Activated CD4-positive, alpha-beta T cell treated with anti-CD3 and anti-CD28 coated beads, Interleukin-2, amount 10 ng/mL, durations not matched to agents 24 days and 14 days (primary cell): ENCODE data around the gene SCAPER. TPM values are rescaled to one million over a fixed set of nuclear protein-coding genes. Genes with fewer than 3 reads are reported as not detected.
"Not testable (repeated sequence)": the region's sequence is repeated elsewhere in the genome, so short reads cannot be mapped to it uniquely, and the experiment has no call there.

ENCODE experiments used
- DNase-seq: peaks from one replicate; pipeline ENCODE4 v3.0.0; 2022
- H3K27ac Mint-ChIP-seq: one replicate; pipeline ENCODE4 v1.8.0; 2022; ENCODE audit warnings: mild to moderate bottlenecking, mixed read lengths
- H3K27me3 Mint-ChIP-seq: one replicate; pipeline ENCODE4 v1.8.0; 2022; ENCODE audit warnings: mixed read lengths
- H3K36me3 Mint-ChIP-seq: one replicate; pipeline ENCODE4 v1.8.0; 2022; ENCODE audit warnings: low read depth, mild to moderate bottlenecking, mixed read lengths
- H3K4me1 Mint-ChIP-seq: one replicate; pipeline ENCODE4 v1.8.0; 2021; ENCODE audit warnings: mixed read lengths
- H3K4me3 Mint-ChIP-seq: one replicate; pipeline ENCODE4 v1.8.0; 2022; ENCODE audit warnings: mild to moderate bottlenecking, moderate library complexity, mixed read lengths
- H3K9me3 Mint-ChIP-seq: one replicate; pipeline ENCODE4 v1.8.0; 2021; ENCODE audit warnings: mixed read lengths
- intact Hi-C: fragments of 100-400 bp; cut with micrococcal nuclease; formaldehyde crosslinking; loops from one replicate; pipeline ENCODE4 v1.15.1; 2023
- total RNA-seq: library from RNA; stranded (reverse); gene quantifications from 2 replicates; pipeline ENCODE4 v1.2.3, GENCODE V29; 2022

SCAPER gene
- total RNA-seq, 1 donor from 2014 or later = 31.0 TPM

GRCh38 chr15:76696840-76697239 lies 208.3 kb downstream of the SCAPER start:
- Mint-ChIP-seq H3K9me3 (no peaks in the 10 kb centered on the region), H3K27ac (no peak overlapping the region), H3K36me3 (peaks cover 14% of the 10 kb centered on the region), H3K4me3 (no peak overlapping the region), H3K27me3 (no peaks in the 10 kb centered on the region), H3K4me1 (no peaks in the 10 kb centered on the region)
- intact Hi-C loops = no loop called here
- DNase-seq = no peak

- H3K4me3 Mint-ChIP-seq, H3K27ac Mint-ChIP-seq, H3K4me1 Mint-ChIP-seq, intact Hi-C loops, H3K27me3 Mint-ChIP-seq, H3K36me3 Mint-ChIP-seq, DNase-seq, H3K9me3 Mint-ChIP-seq: not testable (repeated sequence)
Observed at GRCh38 chr15:76692546-76692945, 212.6 kb downstream of the SCAPER start.

DNA sequence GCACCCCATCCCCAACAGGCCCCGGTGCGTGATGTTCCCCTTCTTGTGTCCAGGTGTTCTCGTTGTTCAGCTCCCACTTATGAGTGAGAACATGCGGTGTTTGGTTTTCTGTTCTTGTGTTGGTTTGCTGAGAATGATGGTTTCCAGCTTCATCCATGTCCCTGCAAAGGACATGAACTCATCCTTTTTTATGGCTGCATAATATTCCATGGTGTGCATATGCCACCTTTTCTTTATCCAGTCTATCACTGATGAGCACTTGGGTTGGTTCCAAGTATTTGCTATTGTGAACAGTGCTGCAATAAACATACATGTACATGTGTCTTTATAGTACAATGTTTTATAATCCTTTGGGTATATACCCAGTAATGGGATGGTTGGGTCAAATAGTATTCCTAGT lies 217.5 kb downstream of the SCAPER start:
- H3K4me1 Mint-ChIP-seq, H3K9me3 Mint-ChIP-seq, H3K4me3 Mint-ChIP-seq, H3K27me3 Mint-ChIP-seq, H3K36me3 Mint-ChIP-seq, intact Hi-C loops, DNase-seq, H3K27ac Mint-ChIP-seq: not testable (repeated sequence)

DNA sequence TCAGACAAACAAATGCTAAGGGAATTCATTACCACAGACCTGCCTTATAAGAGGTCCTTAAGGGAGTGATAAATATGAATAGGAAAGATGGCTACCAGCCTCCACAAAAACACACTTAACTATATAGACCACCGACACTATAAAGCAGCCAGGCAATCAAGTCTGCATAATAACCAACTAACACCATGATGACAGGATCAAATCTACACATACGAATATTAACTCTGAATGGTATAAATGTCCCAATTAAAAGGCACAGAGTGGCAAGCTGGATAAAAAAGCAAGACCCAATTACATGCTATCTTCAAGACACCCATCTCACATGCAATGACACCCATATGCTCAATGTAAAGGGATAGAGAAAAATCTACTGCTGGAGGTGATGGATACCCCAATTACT lies 221.1 kb downstream of the SCAPER start:
- H3K9me3 Mint-ChIP-seq = peaks cover 6% of the 10 kb centered on the region
- H3K4me1 Mint-ChIP-seq = no peaks in the 10 kb centered on the region
- DNase-seq = no peak
- H3K4me3 Mint-ChIP-seq = no peak overlapping the region
- no peak overlapping the region for H3K27ac Mint-ChIP-seq
- intact Hi-C loops = no loop called here
- peaks cover 8% of the 10 kb centered on the region for H3K36me3 Mint-ChIP-seq
- no peaks in the 10 kb centered on the region for H3K27me3 Mint-ChIP-seq

- no peak overlapping the region for H3K4me3 Mint-ChIP-seq
- H3K36me3 Mint-ChIP-seq = peaks cover 5% of the 10 kb centered on the region
- H3K9me3 Mint-ChIP-seq = peaks cover 6% of the 10 kb centered on the region
- H3K4me1 Mint-ChIP-seq = no peaks in the 10 kb centered on the region
- DNase-seq = no peak
- H3K27ac Mint-ChIP-seq = no peak overlapping the region
- intact Hi-C loops = no loop called here
- no peaks in the 10 kb centered on the region for H3K27me3 Mint-ChIP-seq
Observed at GRCh38 chr15:76682833-76683232, 222.3 kb downstream of the SCAPER start.

- Mint-ChIP-seq H3K27ac (no peak overlapping the region), H3K27me3 (no peaks in the 10 kb centered on the region), H3K9me3 (peaks cover 6% of the 10 kb centered on the region), H3K36me3 (peaks cover 4% of the 10 kb centered on the region), H3K4me1 (no peaks in the 10 kb centered on the region), H3K4me3 (no peak overlapping the region)
- no peak for DNase-seq
- intact Hi-C loops = no loop called here
Observed at GRCh38 chr15:76682259-76682658, 222.9 kb downstream of the SCAPER start.

DNA sequence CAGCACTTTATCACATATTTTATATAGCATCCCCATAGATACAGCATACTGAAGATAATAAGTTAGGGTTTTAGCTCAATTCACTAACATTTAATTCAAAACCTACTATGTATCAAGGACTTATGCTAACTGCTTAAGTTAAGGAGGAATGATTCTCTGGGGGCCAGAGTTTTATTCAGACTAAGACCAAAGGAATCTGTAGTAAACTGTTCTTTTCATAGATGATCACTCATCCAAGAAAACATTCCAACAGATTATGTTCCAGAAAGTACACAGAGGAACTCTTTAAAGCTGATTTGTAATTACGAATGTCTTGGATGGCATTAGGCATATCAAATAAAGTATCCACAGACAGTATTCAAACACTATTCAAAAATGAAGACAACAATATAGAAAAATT lies 226.4 kb downstream of the SCAPER start:
- no peak overlapping the region for H3K4me3 Mint-ChIP-seq
- H3K4me1 Mint-ChIP-seq = no peaks in the 10 kb centered on the region
- intact Hi-C loops = no loop called here
- no peak for DNase-seq
- H3K27ac Mint-ChIP-seq = no peak overlapping the region
- peaks cover 2% of the 10 kb centered on the region for H3K36me3 Mint-ChIP-seq
- no peaks in the 10 kb centered on the region for H3K27me3 Mint-ChIP-seq
- peaks cover 6% of the 10 kb centered on the region for H3K9me3 Mint-ChIP-seq

DNA sequence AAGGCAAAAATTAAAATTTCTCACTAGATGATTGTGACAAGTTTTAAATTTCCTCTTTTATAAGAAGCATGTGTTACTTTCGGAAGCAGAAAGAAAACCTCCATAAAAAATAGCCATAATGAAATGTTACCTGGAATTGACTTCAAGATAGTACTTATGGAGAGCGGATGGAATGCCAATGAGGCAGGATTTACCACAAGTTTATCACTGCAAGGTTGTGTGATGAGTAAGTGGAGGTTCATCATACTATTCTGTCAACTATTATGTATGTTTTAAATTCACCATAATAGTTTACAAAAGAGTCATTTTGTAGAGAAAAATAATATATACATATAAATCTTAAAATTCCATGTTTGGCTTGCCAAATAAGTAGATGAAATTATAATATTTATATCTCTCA lies 230.3 kb downstream of the SCAPER start:
- Mint-ChIP-seq H3K4me3 (no peak overlapping the region), H3K36me3 (no peaks in the 10 kb centered on the region), H3K27me3 (peaks cover 3% of the 10 kb centered on the region), H3K9me3 (no peaks in the 10 kb centered on the region), H3K4me1 (no peaks in the 10 kb centered on the region), H3K27ac (no peak overlapping the region)
- intact Hi-C loops = no loop called here
- DNase-seq = no peak

DNA sequence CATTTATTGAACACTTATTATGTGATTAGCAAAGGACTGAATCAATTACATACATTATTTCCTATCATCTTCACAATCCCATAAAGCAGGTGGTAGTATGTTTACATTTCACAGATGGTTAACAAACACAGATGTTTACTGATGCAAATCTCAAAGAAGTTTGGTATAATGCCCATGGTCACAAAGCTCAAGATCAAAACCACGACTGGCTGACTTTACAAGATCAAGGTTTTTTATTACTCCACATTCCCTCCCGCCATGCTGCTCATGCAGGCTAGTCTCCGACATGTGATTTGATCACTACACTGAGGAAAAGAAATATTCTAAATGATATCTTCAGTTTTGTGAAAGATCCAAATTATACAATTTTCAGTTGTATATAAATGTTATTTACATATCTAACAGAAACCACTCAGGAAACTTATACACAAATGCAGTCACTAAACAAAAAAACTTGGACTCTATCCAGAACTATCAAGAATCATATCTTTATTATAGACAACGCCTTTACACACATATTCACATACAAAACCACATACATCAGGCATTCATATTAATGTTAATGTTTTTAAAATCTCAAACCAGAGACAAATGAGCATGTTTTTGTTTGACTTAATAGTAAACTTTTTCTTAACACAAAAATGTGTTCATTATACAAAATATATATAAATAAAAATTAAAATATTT lies 235.5 kb downstream of the SCAPER start:
- Mint-ChIP-seq H3K36me3 (peaks cover 3% of the 10 kb centered on the region), H3K4me3 (no peak overlapping the region), H3K27me3 (peaks cover 3% of the 10 kb centered on the region), H3K4me1 (no peaks in the 10 kb centered on the region), H3K27ac (no peak overlapping the region), H3K9me3 (peaks cover 5% of the 10 kb centered on the region)
- DNase-seq = no peak
- intact Hi-C loops = no loop called here

- Mint-ChIP-seq H3K36me3 (peaks cover 3% of the 10 kb centered on the region), H3K9me3 (peaks cover 5% of the 10 kb centered on the region), H3K4me3 (no peak overlapping the region), H3K27ac (no peak overlapping the region), H3K27me3 (peaks cover 3% of the 10 kb centered on the region), H3K4me1 (no peaks in the 10 kb centered on the region)
- intact Hi-C loops = no loop called here
- no peak for DNase-seq
Observed at GRCh38 chr15:76668900-76669299, 236.2 kb downstream of the SCAPER start.

GRCh38 chr15:76667943-76668715 lies 237.0 kb downstream of the SCAPER start:
- H3K4me3 Mint-ChIP-seq = no peak overlapping the region
- no peak for DNase-seq
- no peaks in the 10 kb centered on the region for H3K4me1 Mint-ChIP-seq
- peaks cover 3% of the 10 kb centered on the region for H3K27me3 Mint-ChIP-seq
- intact Hi-C loops = no loop called here
- H3K27ac Mint-ChIP-seq = no peak overlapping the region
- H3K9me3 Mint-ChIP-seq = peaks cover 5% of the 10 kb centered on the region
- H3K36me3 Mint-ChIP-seq = peaks cover 3% of the 10 kb centered on the region

- no peak for DNase-seq
- Mint-ChIP-seq H3K27ac (no peak overlapping the region), H3K27me3 (no peaks in the 10 kb centered on the region), H3K9me3 (peaks cover 7% of the 10 kb centered on the region), H3K36me3 (peaks cover 12% of the 10 kb centered on the region), H3K4me1 (no peaks in the 10 kb centered on the region), H3K4me3 (no peak overlapping the region)
- intact Hi-C loops = no loop called here
Observed at GRCh38 chr15:76664895-76665294, 240.2 kb downstream of the SCAPER start.

DNA sequence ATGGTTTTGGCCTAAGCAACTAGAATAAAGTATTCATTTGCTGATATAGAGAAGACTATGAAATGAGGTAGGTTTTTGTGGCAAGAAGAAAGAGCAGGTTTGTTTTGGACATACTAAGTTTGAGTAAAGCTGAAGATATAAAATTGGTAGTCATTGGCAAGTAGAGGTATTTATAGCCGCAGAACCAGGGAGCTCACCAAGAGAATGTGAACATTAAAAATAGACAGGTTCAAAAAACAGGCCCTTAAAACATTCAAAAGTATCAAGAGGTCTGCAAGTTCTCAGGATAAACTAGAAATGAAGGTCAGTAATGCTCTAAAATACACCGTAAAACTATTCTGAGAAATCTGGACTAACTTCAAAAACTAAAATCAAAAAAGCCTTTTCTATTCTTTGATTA lies 240.7 kb downstream of the SCAPER start:
- H3K27me3 Mint-ChIP-seq = no peaks in the 10 kb centered on the region
- no peak for DNase-seq
- intact Hi-C loops = no loop called here
- H3K4me1 Mint-ChIP-seq = no peaks in the 10 kb centered on the region
- no peak overlapping the region for H3K4me3 Mint-ChIP-seq
- H3K9me3 Mint-ChIP-seq = peaks cover 10% of the 10 kb centered on the region
- peaks cover 14% of the 10 kb centered on the region for H3K36me3 Mint-ChIP-seq
- no peak overlapping the region for H3K27ac Mint-ChIP-seq

- Mint-ChIP-seq H3K36me3 (peaks cover 19% of the 10 kb centered on the region), H3K4me3 (no peak overlapping the region), H3K9me3 (peaks cover 10% of the 10 kb centered on the region), H3K27me3 (no peaks in the 10 kb centered on the region), H3K27ac (no peak overlapping the region), H3K4me1 (no peaks in the 10 kb centered on the region)
- intact Hi-C loops = no loop called here
- DNase-seq = no peak
Observed at GRCh38 chr15:76663529-76663928, 241.6 kb downstream of the SCAPER start.
